ENCODE results near the gene CCDC167.

The CCDC167 gene

DNA sequence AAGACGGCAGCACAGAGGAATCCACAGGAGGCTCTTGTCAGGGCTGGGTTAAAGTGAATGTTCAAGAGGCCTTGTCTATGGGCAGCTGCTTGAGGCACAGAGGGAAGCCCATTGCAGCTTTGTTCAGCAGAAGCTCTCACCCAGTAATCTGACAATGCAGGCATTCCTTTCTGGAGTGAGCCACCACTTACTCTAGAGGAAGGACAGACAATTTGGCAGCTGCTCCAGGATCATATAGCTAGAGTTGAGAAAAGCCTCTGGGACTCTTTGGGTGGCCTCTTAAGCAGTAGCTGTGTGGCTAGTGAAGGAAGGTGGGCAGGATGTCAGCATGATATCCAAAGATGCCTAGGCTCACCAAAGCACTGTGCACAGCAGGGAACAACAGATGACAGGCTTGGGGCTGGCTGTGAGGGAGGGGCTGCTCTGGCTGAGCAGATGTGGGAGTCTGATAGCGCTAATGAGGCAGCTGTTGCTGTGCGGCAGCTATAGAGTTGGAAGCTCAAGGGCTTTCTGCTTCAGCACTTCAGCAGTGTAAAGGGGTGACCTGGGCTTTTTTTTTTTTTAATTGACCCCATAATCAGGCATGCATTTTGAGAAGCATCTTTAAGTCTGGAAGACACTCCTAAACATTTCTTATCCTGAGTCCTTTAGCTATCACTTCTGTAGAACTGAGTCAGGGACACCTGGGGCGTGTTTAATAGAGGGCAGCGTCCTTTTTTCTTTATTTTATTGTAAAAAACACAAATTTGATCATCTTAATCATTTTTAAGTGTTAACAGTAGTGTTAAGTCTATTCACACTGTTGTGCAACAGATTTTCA is 39.5 kb downstream of the CCDC167 start:
- Histone ChIP-seq H3K4me2 (ENCODE audit: low read length) (no peak overlapping the region), H3K79me2 (peaks cover 5% of the 10 kb centered on the region), H3K27ac (no peak overlapping the region), H3K4me1 (no peaks in the 10 kb centered on the region), H3K27me3 (ENCODE audit: control insufficient read depth, insufficient read depth, low read length) (no peaks in the 10 kb centered on the region), H3K9me3 (ENCODE audit: control insufficient read depth, low read length) (no peaks in the 10 kb centered on the region), H2AFZ (no peak overlapping the region), H3K36me3 (ENCODE audit: control insufficient read depth, insufficient read depth, low read length) (no peaks in the 10 kb centered on the region), H3K9ac (no peak overlapping the region), H3K4me3 (ENCODE audit: low read depth, low read length) (no peak overlapping the region)
- TF ChIP-seq, protein P1, sequence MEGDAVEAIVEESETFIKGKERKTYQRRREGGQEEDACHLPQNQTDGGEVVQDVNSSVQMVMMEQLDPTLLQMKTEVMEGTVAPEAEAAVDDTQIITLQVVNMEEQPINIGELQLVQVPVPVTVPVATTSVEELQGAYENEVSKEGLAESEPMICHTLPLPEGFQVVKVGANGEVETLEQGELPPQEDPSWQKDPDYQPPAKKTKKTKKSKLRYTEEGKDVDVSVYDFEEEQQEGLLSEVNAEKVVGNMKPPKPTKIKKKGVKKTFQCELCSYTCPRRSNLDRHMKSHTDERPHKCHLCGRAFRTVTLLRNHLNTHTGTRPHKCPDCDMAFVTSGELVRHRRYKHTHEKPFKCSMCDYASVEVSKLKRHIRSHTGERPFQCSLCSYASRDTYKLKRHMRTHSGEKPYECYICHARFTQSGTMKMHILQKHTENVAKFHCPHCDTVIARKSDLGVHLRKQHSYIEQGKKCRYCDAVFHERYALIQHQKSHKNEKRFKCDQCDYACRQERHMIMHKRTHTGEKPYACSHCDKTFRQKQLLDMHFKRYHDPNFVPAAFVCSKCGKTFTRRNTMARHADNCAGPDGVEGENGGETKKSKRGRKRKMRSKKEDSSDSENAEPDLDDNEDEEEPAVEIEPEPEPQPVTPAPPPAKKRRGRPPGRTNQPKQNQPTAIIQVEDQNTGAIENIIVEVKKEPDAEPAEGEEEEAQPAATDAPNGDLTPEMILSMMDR (IDR thresholded peaks at IDR 0.05) = no peak

DNA sequence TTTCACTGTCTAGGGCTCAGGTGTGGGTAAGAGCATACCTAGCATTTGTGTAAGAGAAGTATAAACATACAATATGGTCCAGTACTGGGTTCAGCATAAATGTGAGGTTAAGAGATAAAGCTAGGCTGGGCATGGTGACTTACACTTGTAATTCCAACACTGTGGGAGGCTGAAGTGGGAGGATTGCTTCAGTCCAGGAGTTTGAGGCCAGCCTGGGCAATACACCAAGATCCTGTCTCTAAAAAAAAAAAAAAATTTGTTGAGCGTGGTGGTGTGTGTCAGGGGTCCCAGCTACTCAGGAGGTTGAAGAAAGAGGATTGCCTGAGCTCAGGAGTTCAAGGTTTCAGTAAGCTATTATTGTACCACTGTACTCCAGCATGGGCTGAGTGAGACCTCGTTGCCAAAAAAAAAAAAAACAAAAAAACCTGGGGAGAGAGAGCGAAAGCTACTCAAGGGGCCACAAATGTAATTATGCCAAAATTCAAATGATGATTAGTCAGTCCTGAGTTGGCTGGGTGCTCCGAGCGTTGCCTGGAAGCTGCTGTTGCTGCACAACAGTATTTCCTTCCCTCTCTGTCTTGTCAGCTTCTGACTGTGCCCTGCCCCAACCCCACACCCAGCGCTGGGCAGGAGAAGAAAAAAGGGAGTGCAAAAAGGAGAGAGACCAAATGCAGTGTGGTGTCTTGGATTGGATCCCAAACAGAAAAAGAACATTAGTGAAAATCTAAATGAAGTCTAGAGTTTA is 42.7 kb downstream of the CCDC167 start:
- Histone ChIP-seq H3K4me3 (ENCODE audit: low read depth, low read length) (no peak overlapping the region), H2AFZ (no peak overlapping the region), H3K9ac (no peak overlapping the region), H3K27me3 (ENCODE audit: control insufficient read depth, insufficient read depth, low read length) (no peaks in the 10 kb centered on the region), H3K4me2 (ENCODE audit: low read length) (no peak overlapping the region), H3K36me3 (ENCODE audit: control insufficient read depth, insufficient read depth, low read length) (no peaks in the 10 kb centered on the region), H3K79me2 (peaks cover 6% of the 10 kb centered on the region), H3K9me3 (ENCODE audit: control insufficient read depth, low read length) (no peaks in the 10 kb centered on the region), H3K4me1 (no peaks in the 10 kb centered on the region), H3K27ac (no peak overlapping the region)
- TF ChIP-seq, protein P1 (IDR thresholded peaks at IDR 0.05) = no peak

DNA sequence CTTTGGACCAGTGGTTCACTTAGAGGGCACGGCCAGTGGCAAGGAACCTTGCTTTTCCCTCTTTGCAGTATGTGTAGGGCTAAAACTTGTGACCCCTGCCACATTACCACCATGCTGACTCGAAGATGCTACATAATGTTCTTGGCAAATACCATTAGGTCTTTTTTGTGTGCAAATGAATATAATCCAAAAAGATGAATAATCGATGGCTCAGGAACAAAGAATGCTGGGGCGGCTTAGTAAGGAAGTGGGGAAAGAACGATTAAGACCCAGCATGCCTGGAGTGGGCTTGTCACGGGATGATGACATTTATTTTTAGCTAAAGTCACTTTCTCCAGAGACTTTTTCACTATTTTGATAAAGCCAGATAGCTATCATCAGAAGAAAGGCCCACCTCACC is 43.6 kb downstream of the CCDC167 start:
- H3K9ac ChIP-seq = no peak overlapping the region
- H3K4me1 ChIP-seq = no peaks in the 10 kb centered on the region
- H3K27ac ChIP-seq = no peak overlapping the region
- TF ChIP-seq, protein P1 (IDR thresholded peaks at IDR 0.05) = no peak
- peaks cover 13% of the 10 kb centered on the region for H3K79me2 ChIP-seq
- H2AFZ ChIP-seq = no peak overlapping the region
- H3K27me3 ChIP-seq (ENCODE audit: control insufficient read depth, insufficient read depth, low read length) = no peaks in the 10 kb centered on the region
- no peak overlapping the region for H3K4me2 ChIP-seq (ENCODE audit: low read length)
- H3K9me3 ChIP-seq (ENCODE audit: control insufficient read depth, low read length) = no peaks in the 10 kb centered on the region
- H3K36me3 ChIP-seq (ENCODE audit: control insufficient read depth, insufficient read depth, low read length) = no peaks in the 10 kb centered on the region
- H3K4me3 ChIP-seq (ENCODE audit: low read depth, low read length) = no peak overlapping the region

DNA sequence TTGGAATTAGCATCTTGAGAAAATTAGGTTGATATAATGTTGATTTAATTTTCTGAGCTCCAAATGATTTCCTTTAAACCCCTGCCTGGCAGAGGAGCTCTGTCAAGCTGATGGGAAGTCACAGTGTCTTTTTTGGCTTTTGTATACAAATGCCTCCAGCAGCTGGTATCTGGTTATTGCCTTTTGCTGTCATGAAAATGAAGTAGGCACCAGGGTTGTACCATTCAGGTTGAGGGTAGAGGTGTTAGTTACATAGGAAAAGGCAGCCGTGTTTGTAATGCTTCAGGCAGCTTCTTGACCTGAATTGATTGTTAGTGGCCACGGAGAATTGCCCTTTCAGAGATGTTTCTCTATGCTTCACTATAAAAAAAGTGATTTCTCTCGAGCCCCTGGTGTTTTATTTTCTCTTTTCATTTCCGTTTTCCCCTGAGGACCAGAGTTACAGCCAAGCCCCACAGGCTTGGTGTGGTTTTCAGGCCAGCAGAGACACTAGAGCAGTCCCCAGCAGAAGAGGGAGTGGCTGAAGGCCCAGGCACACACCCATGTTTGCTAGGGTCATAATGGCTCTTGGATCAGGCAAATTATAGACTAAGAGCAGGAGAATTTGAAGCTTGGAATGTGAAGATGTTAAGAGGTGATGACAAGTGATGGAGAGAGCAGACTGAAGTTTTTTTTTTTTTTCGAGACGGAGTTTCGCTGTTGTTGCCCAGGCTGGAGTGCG is 45.1 kb downstream of the CCDC167 start:
- Histone ChIP-seq H3K4me3 (ENCODE audit: low read depth, low read length) (no peak overlapping the region), H3K4me1 (no peaks in the 10 kb centered on the region), H3K36me3 (ENCODE audit: control insufficient read depth, insufficient read depth, low read length) (no peaks in the 10 kb centered on the region), H3K27me3 (ENCODE audit: control insufficient read depth, insufficient read depth, low read length) (no peaks in the 10 kb centered on the region), H3K9ac (no peak overlapping the region), H3K4me2 (ENCODE audit: low read length) (no peak overlapping the region), H3K27ac (no peak overlapping the region), H3K9me3 (ENCODE audit: control insufficient read depth, low read length) (no peaks in the 10 kb centered on the region), H3K79me2 (peaks cover 13% of the 10 kb centered on the region), H2AFZ (no peak overlapping the region)
- TF ChIP-seq, protein P1 (IDR thresholded peaks at IDR 0.05) = no peak
